ENCODE results near the gene DMD.

- TF ChIP-seq CTCF (IDR thresholded peaks at IDR 0.05; ENCODE audit: low read depth, low read length): no peak
- no peak for TF ChIP-seq POLR2A (IDR thresholded peaks at IDR 0.05; ENCODE audit: extremely low read depth, insufficient read length)
- no peak for TF ChIP-seq MAX (IDR thresholded peaks at IDR 0.05; ENCODE audit: low read depth, low read length)
Measured at GRCh38 chrX:31302573-31303075, 1908.7 kb downstream of the DMD start.

Measured in NB4 (cell line).